Measurements from ENCODE around the gene CCM2L. TPM values are rescaled to one million over a fixed set of nuclear protein-coding genes. Genes with fewer than 3 reads are reported as not detected.

Gene CCM2L
- polyA plus RNA-seq, 1 of the 3 experiments (the other 2 are of a cell fraction) = not detected

DNA sequence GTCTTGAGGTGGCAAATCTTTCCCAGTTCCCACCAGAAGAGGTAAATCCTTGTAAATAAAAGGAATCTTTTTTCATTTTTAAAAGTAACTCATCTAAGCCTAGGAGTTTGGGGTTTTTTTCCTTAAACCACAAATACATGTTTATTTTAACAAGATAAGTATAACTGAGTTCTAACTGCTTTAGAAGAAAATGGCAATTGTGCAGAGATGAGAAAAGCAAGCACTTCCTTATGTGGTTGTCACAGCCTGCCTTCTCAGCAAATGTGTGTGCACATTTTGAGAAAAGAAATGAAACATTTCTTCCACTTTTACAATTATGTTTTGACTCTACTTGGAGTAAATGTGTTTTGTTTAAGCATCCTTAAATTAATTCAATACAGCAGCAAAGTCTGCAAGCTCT, 59.5 kb downstream of the CCM2L start:
- Histone ChIP-seq H3K79me2 (ENCODE audit: insufficient read depth) (no peaks in the 10 kb centered on the region), H3K9me3 (no peaks in the 10 kb centered on the region), H3K4me2 (no peak overlapping the region), H3K4me1 (ENCODE audit: control insufficient read depth in 1 of 2, insufficient read depth in 2 of 2, low read depth in 1 of 2, low read length in 1 of 2) (no peaks in the 10 kb centered on the region; a peak in 1 of 4 replicates), H3K27ac (ENCODE audit: low read depth in 2 of 2, low read length in 1 of 2) (no peak overlapping the region), H3K9ac (no peak overlapping the region), H2AFZ (ENCODE audit: low read depth) (0 out of 2 replicates have a peak overlapping the region, but pooled peaks have one; percentile 9), H3K27me3 (ENCODE audit: insufficient read depth) (no peaks in the 10 kb centered on the region; the same call in 1 of the 2 replicates), H3K4me3 (ENCODE audit: low read depth in 2 of 2, low read length in 1 of 2) (no peak overlapping the region), H4K20me1 (ENCODE audit: insufficient read depth) (no peaks in the 10 kb centered on the region), H3K36me3 (replicated peaks in 1 of 2; ENCODE audit: control insufficient read depth in 1 of 2, insufficient read depth in 2 of 2, low read length in 1 of 2) (no peaks in the 10 kb centered on the region), H3F3A (replicated peaks; ENCODE audit: insufficient read depth) (peaks cover 4% of the 10 kb centered on the region), H3K9me2 (no peaks in the 10 kb centered on the region)
- no peak for TF ChIP-seq RAD21 (IDR thresholded peaks at IDR 0.05; ENCODE audit: low read length)
- TF ChIP-seq SMC3 (IDR thresholded peaks at IDR 0.05; ENCODE audit: low read depth, low read length) = no peak
- no peak for TF ChIP-seq PBX3 (IDR thresholded peaks at IDR 0.05)
- TF ChIP-seq RXRA (IDR thresholded peaks at IDR 0.05; ENCODE audit: borderline replicate concordance, low read depth) = no peak
- TF ChIP-seq JUND (IDR thresholded peaks at IDR 0.05) = no peak
- no peak for TF ChIP-seq GATA2 (CRISPR knock-in tag; IDR thresholded peaks at IDR 0.05)
- no peak for DNase-seq
- ChIA-PET CTCF (no interaction called here), POLR2A (no interaction called here)

- DNase-seq = no peak
- ChIA-PET POLR2A (no interaction called here), CTCF (no interaction called here)
- Histone ChIP-seq H3K9ac (no peak overlapping the region), H3K27me3 (ENCODE audit: insufficient read depth) (no peaks in the 10 kb centered on the region; the same call in 1 of the 2 replicates), H3K9me2 (no peaks in the 10 kb centered on the region), H3K36me3 (replicated peaks in 1 of 2; ENCODE audit: control insufficient read depth in 1 of 2, insufficient read depth in 2 of 2, low read length in 1 of 2) (no peaks in the 10 kb centered on the region), H3K4me3 (ENCODE audit: low read depth in 2 of 2, low read length in 1 of 2) (no peak overlapping the region), H3K27ac (ENCODE audit: low read depth in 2 of 2, low read length in 1 of 2) (no peak overlapping the region), H3K4me2 (no peak overlapping the region), H3K4me1 (ENCODE audit: control insufficient read depth in 1 of 2, insufficient read depth in 2 of 2, low read depth in 1 of 2, low read length in 1 of 2) (no peaks in the 10 kb centered on the region; a peak in 1 of 4 replicates), H3F3A (replicated peaks; ENCODE audit: insufficient read depth) (peaks cover 4% of the 10 kb centered on the region), H3K9me3 (no peaks in the 10 kb centered on the region), H2AFZ (ENCODE audit: low read depth) (no peak overlapping the region), H4K20me1 (ENCODE audit: insufficient read depth) (no peaks in the 10 kb centered on the region), H3K79me2 (ENCODE audit: insufficient read depth) (no peaks in the 10 kb centered on the region)
- WGBS (ENCODE audit: low lambda C conversion rate) = 100% methylated on average over 1 of the region's 1 CpG
- TF ChIP-seq, protein P1, sequence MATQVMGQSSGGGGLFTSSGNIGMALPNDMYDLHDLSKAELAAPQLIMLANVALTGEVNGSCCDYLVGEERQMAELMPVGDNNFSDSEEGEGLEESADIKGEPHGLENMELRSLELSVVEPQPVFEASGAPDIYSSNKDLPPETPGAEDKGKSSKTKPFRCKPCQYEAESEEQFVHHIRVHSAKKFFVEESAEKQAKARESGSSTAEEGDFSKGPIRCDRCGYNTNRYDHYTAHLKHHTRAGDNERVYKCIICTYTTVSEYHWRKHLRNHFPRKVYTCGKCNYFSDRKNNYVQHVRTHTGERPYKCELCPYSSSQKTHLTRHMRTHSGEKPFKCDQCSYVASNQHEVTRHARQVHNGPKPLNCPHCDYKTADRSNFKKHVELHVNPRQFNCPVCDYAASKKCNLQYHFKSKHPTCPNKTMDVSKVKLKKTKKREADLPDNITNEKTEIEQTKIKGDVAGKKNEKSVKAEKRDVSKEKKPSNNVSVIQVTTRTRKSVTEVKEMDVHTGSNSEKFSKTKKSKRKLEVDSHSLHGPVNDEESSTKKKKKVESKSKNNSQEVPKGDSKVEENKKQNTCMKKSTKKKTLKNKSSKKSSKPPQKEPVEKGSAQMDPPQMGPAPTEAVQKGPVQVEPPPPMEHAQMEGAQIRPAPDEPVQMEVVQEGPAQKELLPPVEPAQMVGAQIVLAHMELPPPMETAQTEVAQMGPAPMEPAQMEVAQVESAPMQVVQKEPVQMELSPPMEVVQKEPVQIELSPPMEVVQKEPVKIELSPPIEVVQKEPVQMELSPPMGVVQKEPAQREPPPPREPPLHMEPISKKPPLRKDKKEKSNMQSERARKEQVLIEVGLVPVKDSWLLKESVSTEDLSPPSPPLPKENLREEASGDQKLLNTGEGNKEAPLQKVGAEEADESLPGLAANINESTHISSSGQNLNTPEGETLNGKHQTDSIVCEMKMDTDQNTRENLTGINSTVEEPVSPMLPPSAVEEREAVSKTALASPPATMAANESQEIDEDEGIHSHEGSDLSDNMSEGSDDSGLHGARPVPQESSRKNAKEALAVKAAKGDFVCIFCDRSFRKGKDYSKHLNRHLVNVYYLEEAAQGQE (IDR thresholded peaks at IDR 0.05; ENCODE audit: low read depth, low read length) = no peak
- TF ChIP-seq GATA2 (CRISPR knock-in tag; IDR thresholded peaks at IDR 0.05) = no peak
- no peak for TF ChIP-seq TCF12 (IDR thresholded peaks at IDR 0.05)
- no peak for TF ChIP-seq PBX3 (IDR thresholded peaks at IDR 0.05)
- no peak for TF ChIP-seq EZH2phosphoT487 (IDR thresholded peaks at IDR 0.05; ENCODE audit: borderline replicate concordance, low read depth)
- TF ChIP-seq RCOR1 (IDR thresholded peaks at IDR 0.05; ENCODE audit: low read length) = no peak
- no peak for TF ChIP-seq NFIC (IDR thresholded peaks at IDR 0.05; ENCODE audit: borderline replicate concordance)
These were observed 60.0 kb downstream of the CCM2L start for GRCh38 chr20:32070282-32070681.

Measured in SK-N-SH (cell line).